H9 (cell line): ENCODE measurements around the gene AAMP. TPM values are rescaled to one million over a fixed set of nuclear protein-coding genes. Genes with fewer than 3 reads are reported as not detected.

Experiments used
- DNase-seq: peaks from one replicate; pipeline ENCODE4 v3.0.0-alpha.2; 2017
- H2AFZ ChIP-seq: one replicate; pipeline ENCODE4 v1.6.1; 2013; ENCODE audit warnings: mild to moderate bottlenecking, low read length, control low read depth, moderate library complexity
- H2AK5ac ChIP-seq: 2 replicates; pipeline ENCODE4 v1.6.1; 2013; ENCODE audit warnings: low read length, control low read depth, mixed read lengths; ENCODE audit not compliant: insufficient read length
- H2BK120ac ChIP-seq: one replicate; pipeline ENCODE4 v1.6.1; 2013; ENCODE audit warnings: low read depth, mild to moderate bottlenecking, low read length, control low read depth, inconsistent platforms; ENCODE audit not compliant: poor library complexity, severe bottlenecking
- H2BK12ac ChIP-seq: 2 replicates; pipeline ENCODE4 v1.6.1; 2013; ENCODE audit warnings: low read length, control low read depth, mixed read lengths, low read depth; ENCODE audit not compliant: insufficient read length
- H2BK15ac ChIP-seq: 2 replicates; pipeline ENCODE4 v1.6.1; 2013; ENCODE audit warnings: low read depth, low read length, control low read depth
- H2BK20ac ChIP-seq: one replicate; pipeline ENCODE4 v1.6.1; 2013; ENCODE audit warnings: low read depth, mild to moderate bottlenecking, low read length, control low read depth, inconsistent platforms; ENCODE audit not compliant: poor library complexity, severe bottlenecking
- H2BK5ac ChIP-seq: 2 replicates; pipeline ENCODE4 v1.6.1; 2013; ENCODE audit warnings: low read length, control low read depth, mixed read lengths; ENCODE audit not compliant: insufficient read length
- H3K14ac ChIP-seq: 2 replicates; pipeline ENCODE4 v1.6.1; 2013; ENCODE audit warnings: low read length, control low read depth; ENCODE audit not compliant: insufficient read depth
- H3K18ac ChIP-seq: 2 replicates; pipeline ENCODE4 v1.6.1; 2013; ENCODE audit warnings: low read depth, mild to moderate bottlenecking, mixed read lengths, low read length, control low read depth; ENCODE audit not compliant: insufficient read length
- H3K23ac ChIP-seq: 2 replicates; pipeline ENCODE4 v1.6.1; 2013; ENCODE audit warnings: low read length, control low read depth, mixed read lengths, low read depth; ENCODE audit not compliant: insufficient read length
- H3K23me2 ChIP-seq: 2 replicates; pipeline ENCODE4 v1.6.1; 2013; ENCODE audit warnings: low read depth, mild to moderate bottlenecking, mixed read lengths, low read length, control low read depth; ENCODE audit not compliant: insufficient read length, poor library complexity, severe bottlenecking
- H3K27ac ChIP-seq: 2 replicates; pipeline ENCODE4 v1.5.1; 2013; ENCODE audit warnings: low read length, control low read depth, mixed read lengths, low read depth; ENCODE audit not compliant: insufficient read length
- H3K27me3 ChIP-seq: 2 replicates; pipeline ENCODE4 v1.6.1; 2013; ENCODE audit warnings: low read length, control low read depth, inconsistent platforms; ENCODE audit not compliant: insufficient read depth
- H3K4ac ChIP-seq: 2 replicates; pipeline ENCODE4 v1.6.1; 2013; ENCODE audit warnings: low read depth, mild to moderate bottlenecking, control low read depth, inconsistent platforms, low read length, moderate library complexity
- H3K4me1 ChIP-seq: 2 replicates; pipeline ENCODE4 v1.6.1; 2013; ENCODE audit warnings: low read length, control low read depth, inconsistent platforms; ENCODE audit not compliant: insufficient read depth
- H3K4me2 ChIP-seq: 2 replicates; pipeline ENCODE4 v1.6.1; 2013; ENCODE audit warnings: low read length, control low read depth, mixed read lengths; ENCODE audit not compliant: insufficient read length, insufficient read depth
- H3K56ac ChIP-seq: 2 replicates; pipeline ENCODE4 v1.6.1; 2013; ENCODE audit warnings: low read depth, mild to moderate bottlenecking, mixed read lengths, low read length, control low read depth; ENCODE audit not compliant: insufficient read length
- H3K79me1 ChIP-seq: 2 replicates; pipeline ENCODE4 v1.6.1; 2013; ENCODE audit warnings: low read depth, mild to moderate bottlenecking, moderate library complexity, low read length, control low read depth, inconsistent platforms; ENCODE audit not compliant: insufficient read depth, poor library complexity, severe bottlenecking
- H3K79me2 ChIP-seq: 2 replicates; pipeline ENCODE4 v1.6.1; 2013; ENCODE audit warnings: low read length, control low read depth, inconsistent platforms; ENCODE audit not compliant: insufficient read depth
- H3K9ac ChIP-seq: 2 replicates; pipeline ENCODE4 v1.6.1; 2013; ENCODE audit warnings: low read length, control low read depth, mixed read lengths; ENCODE audit not compliant: insufficient read length; ENCODE audit errors: extremely low read depth
- H3K9me3 ChIP-seq: one replicate; pipeline ENCODE4 v1.6.1; 2013; ENCODE audit warnings: low read depth, low read length, inconsistent platforms; ENCODE audit not compliant: control insufficient read depth
- H3T11ph ChIP-seq: one replicate; pipeline ENCODE4 v1.6.1; 2013; ENCODE audit warnings: mild to moderate bottlenecking, low read length, control low read depth, inconsistent platforms
- H4K20me1 ChIP-seq: one replicate; pipeline ENCODE4 v1.6.1; 2013; ENCODE audit not compliant: control insufficient read depth, insufficient read length, insufficient read depth
- H4K5ac ChIP-seq: 2 replicates; pipeline ENCODE4 v1.6.1; 2013; ENCODE audit warnings: low read depth, mild to moderate bottlenecking, mixed read lengths, low read length, control low read depth; ENCODE audit not compliant: insufficient read length
- H4K8ac ChIP-seq: replicated peaks from 2 replicates; pipeline ENCODE4 v1.6.1; 2013; ENCODE audit warnings: low read length, control low read depth, mixed read lengths, low read depth; ENCODE audit not compliant: insufficient read length
- H4K91ac ChIP-seq: 2 replicates; pipeline ENCODE4 v1.6.1; 2013; ENCODE audit warnings: low read depth, mild to moderate bottlenecking, moderate library complexity, mixed read lengths, low read length, control low read depth; ENCODE audit not compliant: insufficient read length
- H3K27ac Mint-ChIP-seq, 3 experiments: 2 replicates in 2 of 3; 3 replicates in 1 of 3; pipeline ENCODE4 v1.8.0; 2020 to 2021; ENCODE audit warnings: mixed read lengths in 3 of 3, mild to moderate bottlenecking in 1 of 3, moderate library complexity in 1 of 3
- H3K27me3 Mint-ChIP-seq: 2 replicates; pipeline ENCODE4 v1.8.0; 2021; ENCODE audit warnings: low read depth, mild to moderate bottlenecking, moderate library complexity, mixed read lengths
- H3K36me3 Mint-ChIP-seq, 3 experiments: 2 replicates in 2 of 3; 3 replicates in 1 of 3; pipeline ENCODE4 v1.8.0; 2020 to 2021; ENCODE audit warnings: low read depth in 3 of 3, mixed read lengths in 3 of 3; ENCODE audit not compliant: insufficient read depth in 1 of 3
- H3K4me1 Mint-ChIP-seq, 2 experiments: 2 replicates each; pipeline ENCODE4 v1.8.0; 2020; ENCODE audit warnings: mixed read lengths in 2 of 2
- H3K4me3 Mint-ChIP-seq, 2 experiments: 2 replicates in 1 of 2; 3 replicates in 1 of 2; pipeline ENCODE4 v1.8.0; 2020 to 2021; ENCODE audit warnings: mild to moderate bottlenecking in 2 of 2, mixed read lengths in 2 of 2, moderate library complexity in 1 of 2
- H3K9me3 Mint-ChIP-seq, 2 experiments: 2 replicates in 1 of 2; 3 replicates in 1 of 2; pipeline ENCODE4 v1.8.0; 2020; ENCODE audit warnings: mild to moderate bottlenecking in 2 of 2, mixed read lengths in 2 of 2, moderate library complexity in 1 of 2
- WGBS: extraction: QIAGEN DNeasy Blood & Tissue Kit; methylation state at CpG from one replicate; pipeline ENCODE4 v1.1.7; 2013; ENCODE audit warnings: missing lambda C conversion rate, low lambda C conversion rate, mixed read lengths; ENCODE audit not compliant: insufficient read length; ENCODE audit errors: extremely low coverage; 5-methylcytosine and 5-hydroxymethylcytosine counted together
- total RNA-seq: library from RNA; stranded (reverse); gene quantifications from 2 replicates; pipeline ENCODE4 v1.2.1, GENCODE V29; 2021
- TF ChIP-seq, protein P1 (sequence below): fragments of 200-600 bp; sonication (generic); conservative IDR thresholded peaks from 3 replicates; pipeline ENCODE4 v1.8.0; 2021; ENCODE audit warnings: antibody characterized with exemption, mild to moderate bottlenecking

AAMP gene
- total RNA-seq, 1 experiment from 2014 or later: 103 TPM

DNA sequence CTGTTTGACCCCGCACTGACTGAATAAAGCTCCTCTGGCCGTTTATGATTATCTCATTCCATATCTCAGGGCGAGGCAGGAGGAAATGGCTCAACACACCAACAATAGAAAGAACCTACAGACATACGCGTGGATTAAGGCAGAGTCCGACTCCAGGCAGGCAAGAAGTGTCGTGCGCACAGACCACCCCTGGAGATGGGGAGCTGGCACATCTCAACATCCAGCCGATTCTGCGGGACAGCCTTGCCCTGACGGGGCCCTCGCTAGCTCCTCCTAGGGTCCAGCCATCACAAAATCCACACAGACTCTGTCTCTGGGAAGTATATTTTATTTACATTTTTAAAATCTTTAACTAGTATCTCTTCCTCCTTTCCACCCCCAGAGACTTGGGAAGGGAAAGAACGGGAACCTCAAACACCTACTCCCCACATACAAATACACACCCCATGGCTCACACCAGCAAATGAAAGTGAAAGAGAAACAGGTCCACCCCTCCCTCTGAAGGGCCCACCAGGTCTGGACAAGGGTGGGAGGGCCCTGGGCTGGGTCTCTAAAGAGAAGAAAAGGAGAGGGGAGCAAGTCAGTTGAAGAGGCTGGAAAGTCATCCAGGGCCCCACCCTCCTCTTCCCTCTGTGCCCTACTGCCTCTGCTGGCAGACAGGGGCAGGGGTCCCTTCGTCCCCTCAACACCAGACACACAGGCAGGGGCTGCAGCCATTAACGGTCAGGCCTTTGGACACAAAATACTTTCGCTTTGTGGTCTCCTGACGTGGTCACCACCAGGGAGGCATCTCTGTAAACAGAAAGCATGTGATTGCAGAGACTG is 5.9 kb downstream of the AAMP start:
- Histone ChIP-seq H4K20me1 (no peaks in the 10 kb centered on the region), H2BK5ac (no peak overlapping the region), H2BK15ac (no peak overlapping the region), H4K8ac (no peak overlapping the region), H3K79me2 (no peaks in the 10 kb centered on the region), H3K56ac (no peak overlapping the region), H3K9me3 (no peaks in the 10 kb centered on the region), H3K14ac (no peak overlapping the region), H3K18ac (no peak overlapping the region), H3T11ph (no peak overlapping the region), H3K4me2 (no peak overlapping the region), H3K23me2 (peaks cover under 1% of the 10 kb centered on the region), H2BK12ac (no peak overlapping the region), H4K5ac (no peak overlapping the region), H3K4ac (no peak overlapping the region), H4K91ac (no peak overlapping the region), H3K27ac (no peak overlapping the region), H2AFZ (no peak overlapping the region), H2BK120ac (no peak overlapping the region), H3K79me1 (no peaks in the 10 kb centered on the region), H3K4me1 (peaks cover 4% of the 10 kb centered on the region; the same call in 1 of the 2 replicates), H3K27me3 (no peaks in the 10 kb centered on the region), H2BK20ac (no peak overlapping the region), H3K9ac (no peak overlapping the region), H2AK5ac (no peak overlapping the region), H3K23ac (no peak overlapping the region)
- peak overlapping the region in 1 of 3 experiments; percentile 4; a peak in 1 of 7 replicates for H3K27ac Mint-ChIP-seq
- DNase-seq: no peak
- TF ChIP-seq, protein P1, sequence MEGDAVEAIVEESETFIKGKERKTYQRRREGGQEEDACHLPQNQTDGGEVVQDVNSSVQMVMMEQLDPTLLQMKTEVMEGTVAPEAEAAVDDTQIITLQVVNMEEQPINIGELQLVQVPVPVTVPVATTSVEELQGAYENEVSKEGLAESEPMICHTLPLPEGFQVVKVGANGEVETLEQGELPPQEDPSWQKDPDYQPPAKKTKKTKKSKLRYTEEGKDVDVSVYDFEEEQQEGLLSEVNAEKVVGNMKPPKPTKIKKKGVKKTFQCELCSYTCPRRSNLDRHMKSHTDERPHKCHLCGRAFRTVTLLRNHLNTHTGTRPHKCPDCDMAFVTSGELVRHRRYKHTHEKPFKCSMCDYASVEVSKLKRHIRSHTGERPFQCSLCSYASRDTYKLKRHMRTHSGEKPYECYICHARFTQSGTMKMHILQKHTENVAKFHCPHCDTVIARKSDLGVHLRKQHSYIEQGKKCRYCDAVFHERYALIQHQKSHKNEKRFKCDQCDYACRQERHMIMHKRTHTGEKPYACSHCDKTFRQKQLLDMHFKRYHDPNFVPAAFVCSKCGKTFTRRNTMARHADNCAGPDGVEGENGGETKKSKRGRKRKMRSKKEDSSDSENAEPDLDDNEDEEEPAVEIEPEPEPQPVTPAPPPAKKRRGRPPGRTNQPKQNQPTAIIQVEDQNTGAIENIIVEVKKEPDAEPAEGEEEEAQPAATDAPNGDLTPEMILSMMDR: peak; percentile 30; the same call in 2 of the 3 replicates
- H3K4me1 Mint-ChIP-seq: peaks cover 19 to 25% of the 10 kb centered on the region in 2 experiments
- no peaks in the 10 kb centered on the region for H3K27me3 Mint-ChIP-seq
- peaks cover 17 to 40% (median 34%) of the 10 kb centered on the region in 3 experiments for H3K36me3 Mint-ChIP-seq
- no CpG with 5 or more reads among the region's 17 CpGs for WGBS
- no peaks in the 10 kb centered on the region for H3K9me3 Mint-ChIP-seq
- H3K4me3 Mint-ChIP-seq: no peak overlapping the region
